SK-N-SH (cell line): Measurements from ENCODE around the gene PLK3. TPM values are rescaled to one million over a fixed set of nuclear protein-coding genes. Genes with fewer than 3 reads are reported as not detected.

ENCODE experiments used
- CTCF ChIA-PET: fragments of 300-600, 350-600 bp; formaldehyde crosslinking; extraction: SDS; loops from one replicate; lab custom pipeline; 2021; lab: Yijun Ruan, JAX
- POLR2A ChIA-PET: fragments of 350-600 bp; sonication (Branson Sonifier 250); formaldehyde crosslinking; extraction: SDS; loops from one replicate; lab custom pipeline; 2020; ENCODE audit warnings: antibody characterized with exemption, inconsistent platforms; lab: Yijun Ruan, JAX
- DNase-seq: peaks from one replicate; pipeline ENCODE4 v3.0.0; 2012
- H2AFZ ChIP-seq: fragments of 200-600 bp; sonication (generic); 2 replicates; pipeline ENCODE4 v1.8.1; 2016; ENCODE audit warnings: antibody characterized with exemption, mild to moderate bottlenecking, low read depth
- H3F3A ChIP-seq: fragments of 200-600 bp; sonication (generic); replicated peaks from 2 replicates; pipeline ENCODE3; 2016; ENCODE audit warnings: antibody characterized with exemption, mild to moderate bottlenecking; ENCODE audit not compliant: insufficient read depth
- H3K27ac ChIP-seq, 2 experiments: fragments of 200-500 bp in 1 of 2; fragments of 200-600 bp in 1 of 2; sonication (Bioruptor generic) in 1 of 2; sonication (generic), shearing (Covaris generic) in 1 of 2; 2 replicates each; pipeline versions ENCODE4 v1.5.1 to v1.6.1; 2014 to 2016; ENCODE audit warnings: low read depth in 2 of 2, inconsistent platforms in 1 of 2, low read length in 1 of 2, mild to moderate bottlenecking in 1 of 2, mixed read lengths in 1 of 2
- H3K27me3 ChIP-seq: fragments of 200-600 bp; sonication (generic), shearing (Covaris generic); 2 replicates; pipeline ENCODE4 v1.6.1; 2016; ENCODE audit warnings: mixed run types; ENCODE audit not compliant: insufficient read depth
- H3K36me3 ChIP-seq, 2 experiments: fragments of 200-500 bp in 1 of 2; fragments of 200-600 bp in 1 of 2; sonication (Bioruptor generic) in 1 of 2; sonication (generic) in 1 of 2; replicated peaks in 1 of 2; 2 replicates each; pipeline versions ENCODE3 to v1.5.1; 2014 to 2016; ENCODE audit warnings: low read length in 1 of 2, mild to moderate bottlenecking in 1 of 2; ENCODE audit not compliant: insufficient read depth in 2 of 2, control insufficient read depth in 1 of 2
- H3K4me1 ChIP-seq, 2 experiments: fragments of 200-500 bp in 1 of 2; fragments of 200-600 bp in 1 of 2; sonication (Bioruptor generic) in 1 of 2; sonication (generic), shearing (Covaris generic) in 1 of 2; 2 replicates each; pipeline versions ENCODE4 v1.5.1 to v1.6.1; 2014 to 2016; ENCODE audit warnings: low read depth in 1 of 2, low read length in 1 of 2, mixed run types in 1 of 2; ENCODE audit not compliant: insufficient read depth in 2 of 2, control insufficient read depth in 1 of 2
- H3K4me2 ChIP-seq: fragments of 200-600 bp; sonication (generic), shearing (Covaris generic); 2 replicates; pipeline ENCODE4 v1.6.1; 2017; ENCODE audit warnings: mixed run types
- H3K4me3 ChIP-seq, 2 experiments: fragments of 200-500 bp in 1 of 2; fragments of 200-600 bp in 1 of 2; sonication (Bioruptor generic) in 1 of 2; sonication (generic), shearing (Covaris generic) in 1 of 2; 2 replicates each; pipeline versions ENCODE4 v1.5.1 to v1.8.1; 2014 to 2016; ENCODE audit warnings: low read depth in 2 of 2, inconsistent platforms in 1 of 2, low read length in 1 of 2, mild to moderate bottlenecking in 1 of 2, mixed read lengths in 1 of 2, moderate library complexity in 1 of 2
- H3K79me2 ChIP-seq: fragments of 200-600 bp; sonication (generic); 2 replicates; pipeline ENCODE4 v1.8.1; 2017; ENCODE audit warnings: mild to moderate bottlenecking; ENCODE audit not compliant: insufficient read depth
- H3K9ac ChIP-seq: fragments of 200-600 bp; sonication (generic); 2 replicates; pipeline ENCODE4 v1.6.1; 2017; ENCODE audit warnings: mixed run types
- H3K9me2 ChIP-seq: fragments of 200-600 bp; sonication (generic); 2 replicates; pipeline ENCODE4 v1.6.1; 2017; ENCODE audit warnings: mixed run types
- H3K9me3 ChIP-seq: fragments of 200-600 bp; sonication (generic); 2 replicates; pipeline ENCODE4 v1.6.1; 2017; ENCODE audit warnings: mixed run types, mild to moderate bottlenecking, moderate library complexity
- H4K20me1 ChIP-seq: fragments of 200-600 bp; sonication (generic); 2 replicates; pipeline ENCODE4 v1.6.1; 2017; ENCODE audit warnings: mild to moderate bottlenecking, mixed run types; ENCODE audit not compliant: insufficient read depth
- CTCF ChIP-seq: fragments of 200-600 bp; sonication (generic); IDR thresholded peaks from 2 replicates; pipeline ENCODE4 v1.6.1; 2017; ENCODE audit warnings: antibody characterized with exemption, mild to moderate bottlenecking, moderate library complexity
- ELF1 ChIP-seq: IDR thresholded peaks from 2 replicates; pipeline ENCODE4 v1.4.0; 2012
- EZH2phosphoT487 ChIP-seq: fragments of 200-600 bp; sonication (generic); IDR thresholded peaks from 2 replicates; pipeline ENCODE4 v1.6.1; 2017; ENCODE audit warnings: low read depth, mixed run types, mild to moderate bottlenecking, antibody characterized with exemption, moderate library complexity, borderline replicate concordance
- FOSL2 ChIP-seq: IDR thresholded peaks from 2 replicates; pipeline ENCODE4 v1.4.0; 2012; ENCODE audit warnings: low read depth, mild to moderate bottlenecking, moderate library complexity, borderline replicate concordance
- FOXJ3 ChIP-seq: sonication (generic); formaldehyde crosslinking; IDR thresholded peaks from 2 replicates; pipeline ENCODE4 v1.5.1; 2020; ENCODE audit warnings: mild to moderate bottlenecking, missing genetic modification reagents
- FOXM1 ChIP-seq: IDR thresholded peaks from 2 replicates; pipeline ENCODE4 v1.4.0; 2012; ENCODE audit warnings: low read depth, mild to moderate bottlenecking
- GABPA ChIP-seq: IDR thresholded peaks from 2 replicates; pipeline ENCODE4 v1.4.0; 2012; ENCODE audit warnings: low read depth, mild to moderate bottlenecking
- MAX ChIP-seq: IDR thresholded peaks from 2 replicates; pipeline ENCODE4 v1.4.0; 2012; ENCODE audit warnings: low read depth
- MEF2A ChIP-seq: IDR thresholded peaks from 2 replicates; pipeline ENCODE4 v1.4.0; 2012; ENCODE audit warnings: low read depth, borderline replicate concordance
- NFIC ChIP-seq: IDR thresholded peaks from 2 replicates; pipeline ENCODE4 v1.4.0; 2012; ENCODE audit warnings: borderline replicate concordance
- NRF1 ChIP-seq: IDR thresholded peaks from 2 replicates; pipeline ENCODE4 v1.6.1; 2012; ENCODE audit warnings: low read depth, mild to moderate bottlenecking, low read length
- RCOR1 ChIP-seq: fragments of 150-350 bp; IDR thresholded peaks from 2 replicates; pipeline ENCODE4 v1.6.1; 2017; ENCODE audit warnings: antibody characterized with exemption, low read length
- REST ChIP-seq: IDR thresholded peaks from 2 replicates; pipeline ENCODE4 v1.6.1; 2012; ENCODE audit warnings: mild to moderate bottlenecking, low read depth, low read length, moderate library complexity
- SIN3A ChIP-seq: IDR thresholded peaks from 2 replicates; pipeline ENCODE4 v1.6.1; 2012; ENCODE audit warnings: low read depth, mild to moderate bottlenecking, low read length, moderate library complexity, borderline replicate concordance
- SMC3 ChIP-seq: IDR thresholded peaks from 2 replicates; pipeline ENCODE4 v1.6.1; 2012; ENCODE audit warnings: low read depth, low read length, improper control_type of control experiment
- TAF1 ChIP-seq: IDR thresholded peaks from 2 replicates; pipeline ENCODE4 v1.6.1; 2012; ENCODE audit warnings: low read depth, mild to moderate bottlenecking, low read length, moderate library complexity, borderline replicate concordance
- TEAD4 ChIP-seq: IDR thresholded peaks from 2 replicates; pipeline ENCODE4 v1.4.0; 2012; ENCODE audit warnings: mild to moderate bottlenecking, borderline replicate concordance; ENCODE audit not compliant: insufficient read depth
- YY1 ChIP-seq: IDR thresholded peaks from 2 replicates; pipeline ENCODE4 v1.4.0; 2012; ENCODE audit warnings: low read depth, mild to moderate bottlenecking
- WGBS: methylation state at CpG from one replicate; pipeline ENCODE4 v1.1.6; 2017; ENCODE audit warnings: low lambda C conversion rate; 5-methylcytosine and 5-hydroxymethylcytosine counted together
- polyA plus RNA-seq, 3 experiments: library from polyadenylated mRNA; depleted of rRNA; stranded (reverse); fragments of >200 nt; gene quantifications; 2 replicates each; pipeline ENCODE4 v1.2.3, GENCODE V29; 2012

The PLK3 gene
- polyA plus RNA-seq, 1 of the 3 experiments (the other 2 are of a cell fraction), result 82.8 TPM

- ChIA-PET CTCF (interaction anchor here (1.5 kb wide), 1 partner anchor 77 kb away, joined by 4 read pairs; no protein-coding TSS in a partner anchor), POLR2A (interaction anchor here (3.2 kb wide), 1 partner anchor 12 kb away, joined by 15 read pairs; no protein-coding TSS in a partner anchor)
- Histone ChIP-seq H3K79me2 (peaks cover 70% of the 10 kb centered on the region), H3K27me3 (no peaks in the 10 kb centered on the region), H3K36me3 (peaks cover 43 to 53% of the 10 kb centered on the region in 2 experiments), H3F3A (peaks cover 73% of the 10 kb centered on the region), H3K9ac (peak within 1 kb of the TSS; percentile 94), H3K4me3 (peak within 1 kb of the TSS; percentile 43 to 54; a peak in 3 of 4 replicates), H3K4me1 (peaks cover 57 to 79% of the 10 kb centered on the region in 2 experiments; a peak in 3 of 4 replicates), H3K9me2 (no peaks in the 10 kb centered on the region), H3K4me2 (peak within 1 kb of the TSS; percentile 76), H3K9me3 (no peaks in the 10 kb centered on the region), H2AFZ (no peak within 1 kb of the TSS), H4K20me1 (peaks cover 18% of the 10 kb centered on the region), H3K27ac (peak within 1 kb of the TSS; percentile 94 to 100)
- no peak for DNase-seq
- WGBS, result 60% methylated on average over 6 of the region's 7 CpGs
- TF ChIP-seq NRF1, result no peak
- no peak for TF ChIP-seq MEF2A
- TF ChIP-seq FOXM1, result no peak
- peak; percentile 41; the same call in 1 of the 2 replicates for TF ChIP-seq YY1
- TF ChIP-seq ELF1, result 0 out of 2 replicates have a peak, but pooled peaks have one; percentile 2
- TF ChIP-seq MAX, result no peak
- TF ChIP-seq SIN3A, result no peak
- no peak for TF ChIP-seq FOSL2
- TF ChIP-seq SMC3, result no peak
- TF ChIP-seq TAF1, result peak; percentile 46; the same call in 1 of the 2 replicates
- TF ChIP-seq FOXJ3 (CRISPR knock-in tag), result no peak
- no peak for TF ChIP-seq EZH2phosphoT487
- TF ChIP-seq RCOR1, result no peak
- no peak for TF ChIP-seq NFIC
Measured at GRCh38 chr1:44806704-44807363, 6.7 kb downstream of the PLK3 start, which contains the start of gene DYNLT4. Gene DYNLT4 (minus strand): TSS chr1:44807351. CDS start chr1:44806668, 683 bp downstream.

GRCh38 chr1:44807364-44808062 is 7.3 kb downstream of the PLK3 start:
- Histone ChIP-seq H3K27ac (peak overlapping the region; percentile 94 to 100), H3K4me2 (peak overlapping the region; percentile 76), H3K9me2 (no peaks in the 10 kb centered on the region), H3F3A (peaks cover 73% of the 10 kb centered on the region), H4K20me1 (peaks cover 11% of the 10 kb centered on the region), H3K9me3 (no peaks in the 10 kb centered on the region), H3K9ac (peak overlapping the region; percentile 94), H3K36me3 (peaks cover 38 to 47% of the 10 kb centered on the region in 2 experiments), H3K4me1 (peaks cover 54 to 84% of the 10 kb centered on the region in 2 experiments; a peak in 3 of 4 replicates), H3K4me3 (peak overlapping the region in 1 of 2 experiments; percentile 54; a peak in 3 of 4 replicates), H3K79me2 (peaks cover 70% of the 10 kb centered on the region), H3K27me3 (no peaks in the 10 kb centered on the region), H2AFZ (no peak overlapping the region)
- 0% methylated on average over 11 of the region's 16 CpGs for WGBS
- POLR2A ChIA-PET, result interaction anchor here (0.9 to 3.2 kb wide), 5 partner anchors 8 to 32 kb away, joined by 3 to 29 read pairs (median 15); partner anchors contain the start of genes PLK3 and RPS8
- CTCF ChIA-PET, result interaction anchor here (0.9 to 1.5 kb wide), 3 partner anchors 21 to 78 kb away, joined by 3 to 4 read pairs (median 4); no protein-coding TSS in a partner anchor
- peak; percentile 60 for DNase-seq
- TF ChIP-seq REST (peak; percentile 51; the same call in 1 of the 2 replicates), EZH2phosphoT487 (no peak), TEAD4 (peak; percentile 75), MEF2A (no peak), GABPA (peak; percentile 65), CTCF (no peak), ELF1 (peak; percentile 57; the same call in 1 of the 2 replicates), YY1 (peak; percentile 56; the same call in 1 of the 2 replicates), TAF1 (no peak; the same call in 1 of the 2 replicates), SIN3A (peak; percentile 69)
